A673 (cell line): Measurements from ENCODE around the gene CAMK1D. TPM values are rescaled to one million over a fixed set of nuclear protein-coding genes. Genes with fewer than 3 reads are reported as not detected.

ENCODE experiments used
- BruUV-seq: library from RNA; stranded (reverse); fragments of 400-500 nt; replicated peaks from 2 replicates; lab custom pipeline; 2021; lab: Mats Ljungman, UMichigan
- CTCF ChIA-PET: fragments of 300-600 bp; sonication (Branson Sonifier 250); formaldehyde crosslinking; loops from one replicate; lab custom pipeline; 2022; ENCODE audit warnings: antibody characterized with exemption; lab: Charles Lee
- POLR2A ChIA-PET: fragments of 300-600 bp; sonication (Branson Sonifier 250); formaldehyde crosslinking; loops from one replicate; lab custom pipeline; 2022; ENCODE audit warnings: antibody characterized with exemption; ENCODE audit not compliant: low non-redundant PET; lab: Charles Lee
- DNase-seq: peaks from one replicate; pipeline ENCODE4 v3.0.0-alpha.2; 2015; ENCODE audit warnings: low spot score
- H3K27ac ChIP-seq: fragments of 200-600 bp; sonication (generic); 2 replicates; pipeline ENCODE4 v1.5.1; 2016; ENCODE audit warnings: mixed run types, low read depth, mild to moderate bottlenecking, mixed read lengths, antibody characterized with exemption, low read length; ENCODE audit not compliant: poor library complexity, severe bottlenecking
- H3K27me3 ChIP-seq: fragments of 200-600 bp; sonication (generic); replicated peaks from 2 replicates; pipeline ENCODE4 v1.6.1; 2017; ENCODE audit warnings: mixed run types, low read depth, mild to moderate bottlenecking, mixed read lengths, antibody characterized with exemption, low read length; ENCODE audit not compliant: insufficient read depth, poor library complexity
- H3K36me3 ChIP-seq: fragments of 200-600 bp; sonication (generic); 2 replicates; pipeline ENCODE4 v1.6.1; 2016; ENCODE audit warnings: mixed run types, mild to moderate bottlenecking, mixed read lengths, antibody characterized with exemption, low read length; ENCODE audit not compliant: insufficient read depth, poor library complexity, severe bottlenecking
- H3K4me1 ChIP-seq: fragments of 200-600 bp; sonication (generic); 2 replicates; pipeline ENCODE4 v1.6.1; 2017; ENCODE audit warnings: mixed run types, mild to moderate bottlenecking, mixed read lengths, antibody characterized with exemption, low read length; ENCODE audit not compliant: insufficient read depth, poor library complexity, severe bottlenecking
- H3K4me3 ChIP-seq: fragments of 200-600 bp; sonication (generic); 2 replicates; pipeline ENCODE4 v1.5.1; 2016; ENCODE audit warnings: low read depth, mixed run types, mild to moderate bottlenecking, mixed read lengths, low read length; ENCODE audit not compliant: poor library complexity, severe bottlenecking
- H3K9me3 ChIP-seq: fragments of 200-600 bp; sonication (generic); 2 replicates; pipeline ENCODE4 v1.6.1; 2016; ENCODE audit warnings: mixed run types, low read depth, mild to moderate bottlenecking, mixed read lengths, antibody characterized with exemption, low read length; ENCODE audit not compliant: poor library complexity, severe bottlenecking
- CTCF ChIP-seq: fragments of 300-800, 200-600 bp; sonication (generic); conservative IDR thresholded peaks from 2 replicates; pipeline ENCODE4 v1.5.1; 2017; ENCODE audit warnings: low read depth, mild to moderate bottlenecking, antibody characterized with exemption, low read length, moderate library complexity, mixed read lengths
- EZH2 ChIP-seq: fragments of 200-600 bp; sonication (generic); IDR thresholded peaks from 2 replicates; pipeline ENCODE4 v1.6.1; 2017; ENCODE audit warnings: borderline replicate concordance, low read depth, mild to moderate bottlenecking, mixed read lengths, antibody characterized with exemption, low read length; ENCODE audit not compliant: poor library complexity, severe bottlenecking
- intact Hi-C: fragments of 100-400 bp; cut with micrococcal nuclease; formaldehyde crosslinking; loops from one replicate; pipeline ENCODE4 v1.10.0; 2022; ENCODE audit not compliant: unreplicated experiment
- total RNA-seq: library from RNA; stranded (reverse); gene quantifications from 2 replicates; pipeline ENCODE4 v1.2.3, GENCODE V29; 2021

The CAMK1D gene
- total RNA-seq, 1 experiment from 2014 or later, result 23.7 TPM

- ChIA-PET CTCF (no interaction called here), POLR2A (no interaction called here)
- no TSS peak for BruUV-seq
- TF ChIP-seq EZH2, result no peak
- no peak for TF ChIP-seq CTCF
- H3K9me3 ChIP-seq, result peaks cover 12% of the 10 kb centered on the region
- H3K4me3 ChIP-seq, result no peak overlapping the region
- H3K27me3 ChIP-seq, result no peaks in the 10 kb centered on the region
- DNase-seq, result no peak
- no peaks in the 10 kb centered on the region for H3K4me1 ChIP-seq
- H3K27ac ChIP-seq, result no peak overlapping the region
- intact Hi-C loops, result no loop called here
- H3K36me3 ChIP-seq, result no peaks in the 10 kb centered on the region
Measured at GRCh38 chr10:12650122-12650521, 300.8 kb downstream of the CAMK1D start.

- Histone ChIP-seq H3K27me3 (no peaks in the 10 kb centered on the region), H3K4me3 (no peak overlapping the region), H3K4me1 (no peaks in the 10 kb centered on the region), H3K9me3 (peaks cover 12% of the 10 kb centered on the region), H3K36me3 (no peaks in the 10 kb centered on the region), H3K27ac (no peak overlapping the region)
- no TSS peak for BruUV-seq
- ChIA-PET CTCF (no interaction called here), POLR2A (no interaction called here)
- no peak for DNase-seq
- intact Hi-C loops, result no loop called here
- no peak for TF ChIP-seq EZH2
- TF ChIP-seq CTCF, result no peak
Measured at GRCh38 chr10:12650538-12651298, 301.4 kb downstream of the CAMK1D start.

- no peak overlapping the region for H3K4me3 ChIP-seq
- H3K9me3 ChIP-seq, result peaks cover 12% of the 10 kb centered on the region
- DNase-seq, result no peak
- no TSS peak for BruUV-seq
- no peak for TF ChIP-seq CTCF
- no peak for TF ChIP-seq EZH2
- peaks cover 14% of the 10 kb centered on the region for H3K4me1 ChIP-seq
- H3K27me3 ChIP-seq, result no peaks in the 10 kb centered on the region
- H3K27ac ChIP-seq, result no peak overlapping the region
- intact Hi-C loops, result loop anchor here (2.0 to 5.0 kb wide), 2 partner anchors 109 to 391 kb away; no protein-coding TSS in a partner anchor
- CTCF ChIA-PET, result interaction anchor here (0.5 to 1.6 kb wide), 7 partner anchors 10 to 493 kb away, joined by 3 to 22 read pairs (median 4); no protein-coding TSS in a partner anchor
- H3K36me3 ChIP-seq, result no peaks in the 10 kb centered on the region
- POLR2A ChIA-PET, result interaction anchor here (0.7 kb wide), 2 partner anchors 207 to 1909 kb away, joined by 3 read pairs; no protein-coding TSS in a partner anchor
Measured at GRCh38 chr10:12655940-12656339, 306.6 kb downstream of the CAMK1D start.
